ENCODE data around the gene INCA1. TPM values are rescaled to one million over a fixed set of nuclear protein-coding genes. Genes with fewer than 3 reads are reported as not detected.

The INCA1 gene
- total RNA-seq, 2 donors from 2014 or later: 1.0 TPM; not detected in 1

GRCh38 chr17:5002121-5002788, 4.9 kb upstream of the INCA1 start:
- WGBS, 2 donors: 93% methylated on average over 20 of the region's 20 CpGs
- no peak for TF ChIP-seq CTCF (IDR thresholded peaks at IDR 0.05)
- Histone ChIP-seq H3K27me3 (no peaks in the 10 kb centered on the region), H3K4me3 (no peak overlapping the region), H3K9me3 (no peaks in the 10 kb centered on the region), H3K4me1 (peaks cover 21% of the 10 kb centered on the region), H3K27ac (no peak overlapping the region), H3K36me3 (replicated peaks in 1 of 2; ENCODE audit: insufficient read depth in 1 of 2, low read depth in 2 of 2) (peaks cover 13 to 36% of the 10 kb centered on the region in 2 donors)
- DNase-seq (no peak), ATAC-seq (no peak)
- intact Hi-C loops (cut with DNase I): no loop called here

- no peak for ATAC-seq
Observed at GRCh38 chr17:5000237-5000639, 2.9 kb upstream of the INCA1 start.

GRCh38 chr17:4999430-5000093, 2.2 kb upstream of the INCA1 start:
- DNase-seq (no peak), ATAC-seq (no peak)
- Histone ChIP-seq H3K4me3 (no peak overlapping the region), H3K4me1 (peaks cover 27% of the 10 kb centered on the region), H3K9me3 (no peaks in the 10 kb centered on the region), H3K27me3 (no peaks in the 10 kb centered on the region), H3K36me3 (replicated peaks in 1 of 2; ENCODE audit: insufficient read depth in 1 of 2, low read depth in 2 of 2) (peaks cover 9 to 22% of the 10 kb centered on the region in 2 donors), H3K27ac (peak overlapping the region in 3 of 4 donors; percentile 82 to 93 (median 90))
- no peak for TF ChIP-seq CTCF (IDR thresholded peaks at IDR 0.05)
- no peak for TF ChIP-seq POLR2A (IDR thresholded peaks at IDR 0.05)
- WGBS, 2 donors: 46 to 53% methylated on average over 11 to 12 of the region's 12 CpGs
- intact Hi-C loops (cut with DNase I): no loop called here

More at GRCh38 chr17:5000237-5000639, 2.9 kb upstream of the INCA1 start:
- Histone ChIP-seq H3K27ac (peak overlapping the region in 1 of 4 donors; percentile 1), H3K4me1 (peaks cover 27% of the 10 kb centered on the region), H3K9me3 (no peaks in the 10 kb centered on the region), H3K36me3 (replicated peaks in 1 of 2; ENCODE audit: insufficient read depth in 1 of 2, low read depth in 2 of 2) (peaks cover 13 to 26% of the 10 kb centered on the region in 2 donors), H3K4me3 (no peak overlapping the region), H3K27me3 (no peaks in the 10 kb centered on the region)
- intact Hi-C loops (cut with DNase I): no loop called here
- TF ChIP-seq CTCF (IDR thresholded peaks at IDR 0.05) (no peak), POLR2A (IDR thresholded peaks at IDR 0.05) (peak in 1 of 3 donors; percentile 31)
- DNase-seq: peak; percentile 40 to 64 (median 60)
- WGBS, 2 donors: 48 to 56% methylated on average over 10 to 11 of the region's 11 CpGs

- Histone ChIP-seq H3K4me1 (peaks cover 27% of the 10 kb centered on the region), H3K27me3 (no peaks in the 10 kb centered on the region), H3K9me3 (no peaks in the 10 kb centered on the region), H3K36me3 (replicated peaks in 1 of 2; ENCODE audit: insufficient read depth in 1 of 2, low read depth in 2 of 2) (peaks cover 3 to 16% of the 10 kb centered on the region in 2 donors), H3K4me3 (peak overlapping the region; percentile 60 to 89), H3K27ac (peak overlapping the region; percentile 72 to 93 (median 86))
- DNase-seq (peak; percentile 29 to 54 (median 48)), ATAC-seq (no peak)
- intact Hi-C loops (cut with DNase I): no loop called here
- 0 to 4% methylated on average over 8 to 14 of the region's 14 CpGs for WGBS, 2 donors
- TF ChIP-seq CTCF (IDR thresholded peaks at IDR 0.05) (no peak), POLR2A (IDR thresholded peaks at IDR 0.05) (no peak)
Observed at GRCh38 chr17:4998732-4999429, 1.6 kb upstream of the INCA1 start.
